ENCODE data around the gene GMFB.

GMFB gene

DNA sequence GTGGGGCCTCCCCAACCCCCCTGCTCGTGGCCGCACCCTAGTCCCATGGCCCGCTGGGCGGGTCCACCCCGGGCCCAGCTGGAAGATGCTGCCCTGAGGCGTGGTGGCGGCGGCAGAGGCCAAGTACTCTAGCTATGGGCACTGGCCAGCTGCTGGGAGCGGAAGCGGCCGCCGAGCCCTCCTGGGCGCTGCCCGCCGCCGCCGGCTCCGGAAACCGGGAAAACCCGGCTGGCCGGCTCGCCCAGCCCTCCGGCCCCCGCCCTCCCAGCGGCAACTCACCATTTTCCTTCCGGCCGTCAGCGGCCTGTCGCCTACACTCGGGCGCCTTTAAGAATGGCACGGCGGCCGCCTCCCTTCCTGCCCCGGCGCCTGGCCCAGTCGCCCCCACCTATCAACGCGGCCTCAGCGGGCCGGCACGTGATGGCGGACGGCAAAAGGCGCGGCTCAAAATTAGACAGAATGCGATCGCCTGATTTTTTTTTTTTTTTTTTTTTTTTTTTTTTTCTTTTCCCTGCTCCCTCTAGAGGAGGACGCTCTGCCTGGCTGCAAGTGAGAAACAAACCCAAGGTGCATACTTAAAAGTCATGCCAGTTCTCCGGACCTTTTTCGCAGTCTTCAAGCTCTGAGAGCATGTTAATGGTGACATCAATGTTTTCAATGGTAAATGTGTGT lies at the start of gene GMFB:
Gene GMFB, minus strand, starts transcription at position 335 of the 672 bp plus-strand sequence. Its CDS starts 53 bp downstream, at position 282.
- DNase-seq = peak; percentile 80

DNA sequence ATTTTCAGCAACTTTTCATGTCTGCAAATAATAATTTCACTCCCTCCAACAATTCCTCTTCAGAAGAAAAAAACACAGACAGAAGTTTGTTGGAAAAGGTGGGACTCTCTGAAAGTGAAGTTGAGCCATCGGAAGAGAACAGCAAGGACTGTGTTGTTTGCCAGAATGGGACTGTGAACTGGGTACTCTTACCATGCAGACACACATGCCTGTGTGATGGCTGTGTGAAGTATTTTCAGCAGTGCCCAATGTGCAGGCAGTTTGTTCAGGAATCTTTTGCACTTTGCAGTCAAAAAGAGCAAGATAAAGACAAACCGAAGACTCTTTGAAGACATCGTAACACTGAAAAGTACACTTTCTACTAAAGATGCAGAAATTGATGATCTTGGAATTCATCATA lies 49.3 kb upstream of the GMFB start:
- no peak for DNase-seq

DNA sequence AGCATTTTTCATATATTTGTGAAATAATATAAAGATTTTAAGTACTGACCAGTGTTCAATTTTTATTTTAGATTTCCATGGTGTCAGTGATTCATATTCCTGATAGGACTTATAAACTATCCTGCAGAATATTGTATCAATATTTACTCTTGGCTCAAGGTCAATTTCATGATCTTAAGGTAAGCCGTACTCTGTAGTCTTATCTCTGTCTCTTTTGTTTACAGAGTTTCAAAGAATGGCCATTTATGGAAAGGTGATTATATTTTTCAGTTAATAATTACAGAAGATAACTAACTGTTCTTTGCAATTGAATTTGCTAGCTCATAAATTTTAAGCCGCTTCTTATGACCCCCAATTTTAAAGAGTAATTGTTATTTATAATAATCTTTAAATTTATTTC lies 48.9 kb upstream of the GMFB start:
- DNase-seq = no peak

DNA sequence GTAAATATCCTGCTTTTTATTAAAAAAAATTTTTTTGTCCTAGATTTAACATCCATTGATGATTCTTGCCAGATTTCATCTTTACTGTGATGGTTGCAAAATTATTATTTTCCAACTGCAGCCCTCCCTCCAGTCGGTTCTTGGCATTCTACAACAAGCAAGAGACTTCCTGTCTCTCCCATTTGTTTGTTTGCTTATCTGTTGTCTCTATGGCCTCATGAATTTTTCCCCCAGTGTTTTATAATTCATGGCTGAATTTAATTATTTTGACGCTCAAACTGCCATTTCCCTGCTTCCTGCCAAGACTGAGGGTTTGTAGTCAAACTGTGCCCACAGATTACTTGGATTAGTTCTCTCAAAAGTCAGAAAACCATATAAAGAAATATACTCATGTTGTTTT lies 46.9 kb upstream of the GMFB start:
- DNase-seq = no peak

DNA sequence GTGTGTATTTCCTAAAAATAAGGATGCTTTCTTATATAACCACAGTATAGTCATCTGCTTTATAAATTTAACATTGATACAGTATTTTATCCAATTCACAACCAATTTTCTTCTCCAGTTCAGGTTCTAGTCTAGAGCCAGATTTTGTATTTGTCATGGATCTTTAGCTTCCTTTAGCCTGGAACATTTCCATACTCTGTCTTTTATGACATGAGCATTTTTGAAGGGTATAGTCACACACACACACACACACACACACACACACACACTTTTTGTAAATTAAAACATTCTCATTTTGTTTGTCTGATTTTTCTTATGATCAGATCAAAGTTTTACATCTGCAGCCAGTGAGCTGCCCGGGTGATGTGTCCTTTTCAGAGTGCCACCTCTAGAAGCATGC lies 46.3 kb upstream of the GMFB start:
- no peak for DNase-seq

DNA sequence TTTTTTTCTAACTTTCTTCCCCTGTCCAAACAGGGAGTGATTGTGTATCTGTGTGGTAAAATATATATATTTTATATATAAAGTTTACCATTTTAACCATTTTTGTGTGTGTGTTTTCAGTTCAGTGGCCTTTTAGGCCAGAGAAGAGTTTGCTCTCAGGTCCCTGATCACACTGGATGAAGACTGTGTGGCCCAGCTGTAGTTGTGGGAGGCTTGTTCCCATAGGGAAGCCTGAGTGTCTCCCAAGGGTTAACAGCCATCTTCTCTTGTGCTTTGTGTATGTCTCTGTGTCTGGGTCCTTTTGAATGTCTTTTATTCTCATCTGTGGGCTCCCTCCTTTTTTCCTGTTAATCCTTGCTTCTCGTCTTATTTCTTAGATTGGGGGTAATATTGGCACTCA lies 44.3 kb upstream of the GMFB start:
- no peak for DNase-seq

DNA sequence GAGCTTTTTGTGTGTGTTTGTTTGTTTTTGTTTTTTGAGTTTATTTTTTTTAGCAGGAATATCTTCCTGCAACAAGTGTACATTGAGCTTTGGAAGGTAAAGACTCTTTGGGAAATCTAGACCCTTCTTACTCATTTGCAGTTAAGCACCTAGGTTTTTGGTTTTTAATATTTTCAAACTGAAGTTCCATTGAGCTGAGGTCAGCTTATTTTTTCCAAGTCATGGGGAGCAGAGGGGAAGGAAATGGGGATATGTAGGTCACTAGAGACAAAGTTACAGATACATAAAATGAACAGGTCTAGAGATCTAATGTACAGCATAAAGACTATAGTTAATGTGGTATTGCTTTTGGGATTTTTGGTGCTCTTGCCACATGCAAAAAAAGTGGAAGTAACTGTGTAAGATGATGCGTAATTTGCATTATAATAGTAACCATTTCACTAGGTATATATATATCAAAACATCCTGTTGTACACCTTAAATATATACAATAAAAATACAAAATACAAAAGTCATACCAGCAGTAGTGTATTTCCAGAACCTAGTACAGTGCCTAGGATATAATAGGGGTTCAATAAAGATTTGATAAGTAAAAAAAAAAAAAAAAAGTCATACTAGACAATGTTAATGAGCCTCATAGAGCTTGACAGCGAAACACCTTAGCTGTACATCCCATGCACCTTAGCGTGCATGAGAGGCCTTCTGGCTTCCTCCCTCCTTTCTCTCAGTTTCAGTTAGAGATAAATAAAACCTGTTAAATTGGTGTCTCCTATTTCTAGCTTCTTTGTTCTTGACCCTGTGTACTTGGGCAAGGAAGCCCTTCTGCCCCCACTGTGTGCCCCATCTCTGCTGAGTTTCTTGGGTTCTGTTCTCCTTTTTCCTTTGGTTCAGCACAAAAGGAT lies 43.6 kb upstream of the GMFB start:
- DNase-seq = no peak

DNA sequence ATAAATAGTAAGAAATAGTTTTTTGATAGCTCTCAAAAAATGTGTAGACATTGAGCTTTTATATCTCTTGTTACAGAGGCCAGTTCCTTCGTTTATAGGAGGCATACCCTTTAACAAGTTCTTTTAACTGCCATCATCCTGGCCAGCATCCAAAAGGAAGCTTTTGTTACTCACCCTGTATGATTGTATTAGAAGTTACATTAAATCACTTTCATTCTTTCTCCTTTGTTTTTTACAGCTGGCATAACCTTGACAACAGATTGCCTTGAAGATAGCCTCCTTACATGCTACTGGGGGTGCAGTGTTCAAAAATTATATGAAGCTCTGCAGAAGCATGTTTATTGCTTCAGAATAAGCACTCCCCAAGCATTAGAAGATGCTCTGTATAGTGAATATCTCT lies 41.0 kb upstream of the GMFB start:
- DNase-seq = no peak

DNA sequence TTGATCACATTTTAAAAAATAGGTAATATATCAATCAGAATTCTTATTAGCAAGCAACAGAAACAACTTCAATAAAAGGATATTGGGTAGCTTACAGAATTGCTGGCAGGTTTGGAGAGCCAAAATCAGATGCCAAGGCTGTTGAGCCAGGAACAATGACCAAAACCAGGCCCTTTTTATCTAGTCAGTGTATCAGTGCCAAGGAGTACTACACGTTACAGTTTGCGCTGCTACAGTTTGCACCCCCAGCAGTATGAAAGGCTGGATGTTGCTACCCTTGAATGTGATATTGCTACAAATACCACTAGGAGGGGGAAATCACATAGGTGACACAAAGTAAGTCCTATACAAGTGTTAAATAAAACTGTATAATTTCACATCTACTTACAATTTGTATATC lies 40.2 kb upstream of the GMFB start:
- no peak for DNase-seq

DNA sequence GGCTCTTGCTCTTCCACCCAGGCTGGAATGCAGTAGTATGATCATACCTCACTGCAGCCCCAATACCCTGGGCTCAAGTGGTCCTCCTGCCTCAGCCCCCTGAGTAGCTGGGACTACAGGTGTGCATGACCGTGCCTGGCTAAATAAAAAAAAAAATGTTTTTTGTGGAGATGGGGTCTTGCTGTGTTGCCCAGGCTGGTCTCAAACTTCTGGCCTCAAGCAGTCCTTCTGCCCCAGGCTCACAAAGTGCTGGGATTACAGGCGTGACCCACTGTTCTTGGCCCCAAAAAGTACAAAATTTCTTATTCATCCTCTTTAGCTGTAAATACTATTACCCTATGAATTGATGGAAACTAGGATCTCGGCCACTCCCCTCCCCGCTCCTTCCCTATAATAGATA lies 35.6 kb upstream of the GMFB start:
- no peak for DNase-seq

DNA sequence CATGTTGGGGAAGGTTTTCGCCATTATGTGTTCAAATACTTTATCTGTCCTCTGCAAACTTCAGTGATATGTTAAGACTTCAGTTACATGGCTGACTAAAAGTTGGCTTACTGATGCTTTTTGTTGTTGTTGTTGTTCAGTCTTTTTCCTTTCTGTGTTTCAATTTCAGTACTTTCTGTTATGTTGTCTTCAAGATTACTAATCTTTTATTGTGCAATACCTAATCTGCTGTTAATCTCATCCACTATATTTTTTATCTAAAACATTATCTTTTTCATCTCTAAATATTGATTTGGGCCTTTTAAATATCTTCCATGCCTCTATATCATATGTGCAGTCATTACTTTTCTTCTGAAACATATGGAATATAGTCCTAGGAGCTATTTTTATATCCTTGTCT lies 27.9 kb upstream of the GMFB start:
- DNase-seq = no peak

DNA sequence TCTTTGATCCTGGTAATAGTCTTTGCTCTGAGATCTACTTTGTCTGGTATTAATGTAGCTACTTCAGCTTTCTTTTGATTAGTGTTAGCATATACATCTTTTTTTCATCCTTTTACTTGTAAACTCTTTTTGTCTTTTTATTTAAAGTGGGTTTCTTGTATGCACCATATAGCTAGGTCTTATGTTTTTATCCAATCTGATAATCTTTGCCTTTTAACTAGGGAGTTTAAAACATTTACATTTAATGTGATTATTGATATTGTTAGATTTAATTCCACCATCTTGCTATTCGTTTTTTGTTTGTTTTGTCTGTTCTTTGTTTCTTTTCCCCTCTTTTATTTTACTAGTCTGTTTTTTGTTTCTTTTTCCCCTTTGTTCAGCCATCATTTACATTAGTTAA lies 26.9 kb upstream of the GMFB start:
- DNase-seq = no peak

DNA sequence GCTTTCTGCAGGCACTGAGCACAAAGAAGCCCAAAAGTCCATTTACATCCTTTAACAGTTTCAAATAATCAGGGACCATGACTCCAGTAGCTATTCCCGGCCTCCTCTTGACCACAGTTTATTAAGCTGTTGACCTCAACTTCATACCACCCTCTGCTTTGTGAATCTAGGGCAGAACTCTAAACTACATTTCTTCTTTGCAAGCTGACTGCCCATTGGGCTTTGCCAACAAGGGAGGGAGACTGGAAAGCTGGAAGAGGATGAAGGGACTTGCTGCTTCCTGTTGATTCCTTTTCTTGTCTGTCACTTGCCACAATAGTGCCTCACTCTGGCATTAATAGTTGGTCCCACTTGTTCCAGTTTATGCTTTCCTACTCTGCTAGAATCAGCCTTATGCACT lies 23.6 kb upstream of the GMFB start:
- no peak for DNase-seq

DNA sequence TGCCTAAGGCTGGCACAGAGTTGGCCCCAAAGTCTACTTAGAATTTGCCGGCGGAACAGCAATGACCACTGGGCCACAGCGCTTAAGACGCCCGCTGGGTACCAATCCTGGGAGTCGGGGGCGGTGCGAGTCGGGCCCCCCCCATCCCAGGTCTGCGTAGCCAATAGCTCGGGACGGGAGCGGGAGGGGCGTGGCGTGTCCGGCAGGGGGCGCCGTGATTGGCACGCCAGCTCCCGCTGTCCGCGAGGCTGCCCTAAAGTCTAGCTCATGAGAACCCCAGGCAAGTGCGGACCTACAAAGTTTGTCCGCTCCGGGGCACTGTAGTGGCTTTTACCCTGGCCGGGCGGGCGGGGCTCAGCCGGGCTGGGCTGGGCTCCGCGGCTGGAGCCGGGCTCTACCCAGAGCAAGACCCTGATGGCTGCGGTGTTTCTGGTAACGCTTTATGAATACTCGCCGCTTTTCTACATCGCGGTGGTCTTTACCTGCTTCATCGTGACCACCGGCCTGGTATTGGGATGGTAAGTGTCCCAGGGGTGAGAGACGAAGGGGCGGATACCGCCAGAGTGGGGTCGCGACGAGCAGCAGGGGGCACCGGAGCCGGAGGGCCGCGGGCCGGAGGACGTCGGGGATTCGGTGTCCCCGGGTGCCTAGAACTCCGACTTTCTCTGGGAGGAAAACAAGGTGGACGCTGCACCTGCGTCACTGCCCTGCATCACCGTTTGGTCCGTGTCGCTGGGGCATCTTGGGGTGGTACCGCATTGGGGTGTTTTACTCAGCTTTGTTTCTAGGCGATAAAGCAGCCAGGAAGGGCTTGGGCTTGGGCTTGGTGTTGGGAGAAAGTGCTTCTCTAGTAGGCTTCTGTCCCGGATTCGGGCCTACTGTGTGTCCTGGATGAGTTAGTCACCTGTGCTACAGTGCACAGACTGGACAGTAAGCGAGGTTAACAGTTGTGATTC lies 21.0 kb upstream of the GMFB start, which contains the start of gene CGRRF1:
Gene CGRRF1, plus strand, starts transcription at position 361 of the 956 bp plus-strand sequence. Its CDS starts 54 bp downstream, at position 415.
- peak; percentile 88 for DNase-seq

DNA sequence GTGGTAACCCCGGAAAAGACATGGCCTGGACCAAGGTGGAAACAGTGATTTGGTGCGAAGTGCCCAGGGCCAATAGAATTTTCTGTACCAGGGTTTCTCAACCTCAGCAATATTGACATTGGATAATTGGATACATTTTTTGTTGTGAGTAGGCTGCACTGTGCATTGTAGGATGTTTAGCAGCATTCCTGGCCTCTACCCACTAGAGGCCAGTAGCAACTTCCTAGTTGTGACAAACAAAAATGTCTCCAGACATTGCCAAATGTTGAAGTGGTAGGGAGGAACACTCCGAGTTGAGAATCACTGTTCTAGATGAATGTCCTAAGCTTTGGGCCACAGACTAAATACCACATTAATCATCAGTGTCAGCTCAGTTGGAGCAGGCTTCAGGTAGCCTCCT lies 14.7 kb upstream of the GMFB start:
- DNase-seq = no peak

DNA sequence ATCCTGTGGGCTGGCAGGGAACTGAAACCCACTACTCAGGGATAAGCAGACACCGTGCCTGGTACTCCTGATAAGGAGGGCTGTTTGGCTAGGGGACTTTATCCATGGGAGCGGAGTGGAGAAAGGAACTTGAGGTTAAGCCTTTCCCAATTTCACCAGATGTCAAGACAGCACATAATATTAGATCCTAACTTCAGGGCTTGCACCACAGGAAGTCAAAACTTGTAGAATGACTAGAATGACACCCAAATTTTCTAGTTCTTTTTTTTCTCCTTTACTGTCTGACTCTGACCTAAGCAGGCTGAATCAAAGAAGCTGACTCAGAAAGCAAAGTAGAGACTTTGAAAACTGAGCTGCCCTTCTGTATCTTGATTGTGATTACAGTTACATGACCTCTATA lies 13.8 kb upstream of the GMFB start:
- no peak for DNase-seq

DNA sequence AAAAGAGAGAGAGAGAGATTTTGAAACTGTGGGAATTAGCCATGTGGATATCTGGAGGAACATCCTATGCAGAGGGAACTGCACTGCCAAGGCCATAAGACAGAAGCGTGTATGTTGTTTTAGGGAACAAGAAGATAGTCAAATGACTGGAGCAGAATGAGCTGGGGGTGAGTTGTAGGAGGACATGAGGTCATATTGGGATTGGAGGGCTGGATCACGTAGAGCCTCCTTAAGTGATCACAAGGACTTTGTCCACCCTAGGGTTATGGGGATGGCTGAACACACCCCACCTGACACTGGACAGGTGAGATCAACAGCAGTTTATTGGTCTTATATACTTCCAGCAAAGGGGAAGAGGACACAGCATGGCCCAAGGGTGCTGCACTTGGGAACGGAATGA lies 12.7 kb upstream of the GMFB start:
- DNase-seq = no peak

DNA sequence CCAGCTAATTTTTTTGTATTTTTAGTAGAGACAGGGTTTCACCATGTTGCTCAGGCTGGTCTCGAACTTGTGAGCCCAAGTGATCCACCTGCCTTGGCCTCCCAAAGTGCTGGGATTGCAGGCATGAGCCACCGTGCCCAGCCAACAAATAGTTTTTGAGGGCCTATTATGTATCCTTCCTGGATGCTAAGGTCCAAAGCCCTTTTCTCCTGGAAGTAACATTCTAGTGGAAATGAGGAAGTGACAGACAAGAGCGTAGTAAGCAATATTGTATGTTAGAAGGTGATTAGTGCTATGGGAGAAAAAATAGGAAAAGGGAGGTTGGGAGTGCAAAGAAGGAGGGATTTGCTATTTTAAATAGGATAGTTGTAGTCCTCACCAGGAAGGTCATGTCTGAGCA lies 12.0 kb upstream of the GMFB start:
- no peak for DNase-seq

DNA sequence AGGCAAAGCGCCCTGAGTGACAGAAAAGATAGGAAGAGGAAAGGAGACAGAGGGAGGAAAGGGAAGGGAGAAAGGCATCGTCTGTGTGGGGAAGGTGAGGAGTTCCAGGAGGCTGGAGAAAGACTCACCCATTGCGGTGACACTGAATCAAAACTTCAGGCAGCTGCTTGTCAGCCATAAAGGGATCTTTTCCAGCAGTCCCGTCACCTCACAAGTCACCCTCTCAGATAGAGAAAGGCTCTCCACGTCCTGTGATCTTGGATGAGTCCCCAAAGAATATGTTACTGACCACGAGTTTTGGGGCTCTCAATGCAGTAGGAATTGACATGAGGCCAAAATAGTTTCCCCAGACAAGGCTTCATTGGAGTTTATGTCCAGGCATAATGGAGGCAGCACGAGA lies 9.8 kb upstream of the GMFB start:
- no peak for DNase-seq

DNA sequence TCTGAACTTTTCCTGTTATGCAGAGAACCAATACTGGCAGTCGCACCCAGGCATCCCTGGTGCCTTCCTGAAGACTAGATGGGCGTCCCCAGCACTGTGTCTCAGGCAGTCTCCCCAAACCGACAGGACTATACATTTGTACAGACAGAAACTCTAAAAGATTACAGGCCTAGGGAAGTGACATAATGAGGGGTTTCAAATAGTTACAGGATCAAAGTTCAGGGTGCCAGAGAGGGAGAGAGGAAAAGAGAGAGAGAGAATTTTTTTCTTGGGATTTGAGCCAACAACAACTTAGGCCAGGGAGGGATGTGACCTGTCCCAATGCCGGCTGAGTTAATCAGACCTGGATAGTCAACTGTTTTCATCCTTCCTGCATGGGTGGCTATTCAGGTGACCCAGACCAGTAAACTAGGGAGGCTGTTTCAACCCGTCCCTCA lies 9.3 kb upstream of the GMFB start:
- DNase-seq = no peak

DNA sequence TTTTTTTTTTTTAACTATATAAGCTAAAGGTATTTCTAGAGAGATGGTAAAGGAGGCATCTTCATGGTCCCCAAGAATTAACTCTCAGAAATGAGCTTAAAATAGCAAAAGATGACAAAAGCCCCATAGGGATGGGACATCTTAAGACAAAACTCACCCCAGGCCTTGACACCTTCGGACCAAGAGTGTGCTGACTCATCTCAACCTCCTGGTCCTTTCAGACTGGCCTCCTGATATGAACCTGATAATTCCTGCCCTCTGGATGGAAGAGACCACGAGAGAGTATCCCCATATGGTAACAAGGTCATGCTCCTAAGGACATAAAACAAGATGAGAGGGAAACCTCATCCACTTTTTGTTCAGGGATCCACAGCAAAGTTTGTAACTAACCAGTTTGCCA lies 8.4 kb upstream of the GMFB start:
- DNase-seq = no peak

DNA sequence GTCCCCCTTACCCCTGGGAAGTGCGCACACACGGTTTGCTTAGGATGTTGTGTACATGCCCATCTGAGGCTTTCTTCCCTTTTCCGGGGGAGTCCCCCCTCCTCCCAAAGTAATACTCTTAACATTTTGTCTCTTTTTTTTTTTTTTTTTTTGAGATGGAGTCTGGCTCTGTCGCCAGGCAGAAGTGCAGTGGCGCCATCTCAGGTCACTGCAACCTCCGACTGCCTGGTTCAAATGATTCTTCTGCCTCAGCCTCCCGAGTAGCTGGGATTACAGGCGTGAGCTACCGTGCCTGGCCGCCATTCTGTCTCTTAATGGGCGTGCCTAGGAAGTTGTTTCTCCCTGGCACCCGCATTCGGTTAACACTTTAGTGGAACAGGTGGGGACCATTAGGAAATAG lies 4.5 kb upstream of the GMFB start:
- no peak for DNase-seq
